ENCODE results near the gene NTN5.
"Not testable (repeated sequence)": the region's sequence is repeated elsewhere in the genome, so short reads cannot be mapped to it uniquely, and the experiment has no call there.

The NTN5 gene, protein sequence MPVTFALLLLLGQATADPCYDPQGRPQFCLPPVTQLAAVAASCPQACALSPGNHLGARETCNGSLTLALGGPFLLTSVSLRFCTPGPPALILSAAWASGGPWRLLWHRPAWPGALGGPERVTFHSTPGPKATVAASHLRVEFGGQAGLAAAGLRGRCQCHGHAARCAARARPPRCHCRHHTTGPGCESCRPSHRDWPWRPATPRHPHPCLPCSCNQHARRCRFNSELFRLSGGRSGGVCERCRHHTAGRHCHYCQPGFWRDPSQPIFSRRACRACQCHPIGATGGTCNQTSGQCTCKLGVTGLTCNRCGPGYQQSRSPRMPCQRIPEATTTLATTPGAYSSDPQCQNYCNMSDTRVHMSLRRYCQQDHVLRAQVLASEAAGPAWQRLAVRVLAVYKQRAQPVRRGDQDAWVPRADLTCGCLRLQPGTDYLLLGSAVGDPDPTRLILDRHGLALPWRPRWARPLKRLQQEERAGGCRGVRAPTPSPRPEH

DNA sequence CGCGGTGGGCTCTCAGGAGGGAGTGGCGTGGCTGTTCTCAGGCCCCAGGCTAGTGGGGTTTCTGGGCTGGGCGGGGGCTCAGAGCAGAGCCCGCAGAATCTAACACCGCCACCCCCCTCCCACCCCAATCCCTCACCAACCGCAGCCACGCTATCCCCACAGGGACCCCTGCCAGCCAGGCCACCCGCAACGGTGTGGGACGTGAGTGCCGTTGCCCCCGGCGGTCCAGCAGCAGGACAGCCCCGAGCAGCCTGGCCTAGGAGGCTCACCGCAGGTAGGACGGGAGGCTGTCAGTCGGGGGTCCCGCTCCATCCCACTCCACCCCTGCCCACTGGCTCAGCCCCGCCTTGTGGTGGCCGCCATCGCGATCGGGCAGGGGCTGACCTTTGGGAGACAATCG, at the start of gene NTN5:
Gene NTN5 (minus strand): TSS at position 24 of the 400 bp plus-strand sequence. CDS start 2,031 bp downstream, outside the sequence.
- no peak within 1 kb of the TSS for H3K4me3 ChIP-seq (ENCODE audit: low read length)
- TF ChIP-seq, protein P1, sequence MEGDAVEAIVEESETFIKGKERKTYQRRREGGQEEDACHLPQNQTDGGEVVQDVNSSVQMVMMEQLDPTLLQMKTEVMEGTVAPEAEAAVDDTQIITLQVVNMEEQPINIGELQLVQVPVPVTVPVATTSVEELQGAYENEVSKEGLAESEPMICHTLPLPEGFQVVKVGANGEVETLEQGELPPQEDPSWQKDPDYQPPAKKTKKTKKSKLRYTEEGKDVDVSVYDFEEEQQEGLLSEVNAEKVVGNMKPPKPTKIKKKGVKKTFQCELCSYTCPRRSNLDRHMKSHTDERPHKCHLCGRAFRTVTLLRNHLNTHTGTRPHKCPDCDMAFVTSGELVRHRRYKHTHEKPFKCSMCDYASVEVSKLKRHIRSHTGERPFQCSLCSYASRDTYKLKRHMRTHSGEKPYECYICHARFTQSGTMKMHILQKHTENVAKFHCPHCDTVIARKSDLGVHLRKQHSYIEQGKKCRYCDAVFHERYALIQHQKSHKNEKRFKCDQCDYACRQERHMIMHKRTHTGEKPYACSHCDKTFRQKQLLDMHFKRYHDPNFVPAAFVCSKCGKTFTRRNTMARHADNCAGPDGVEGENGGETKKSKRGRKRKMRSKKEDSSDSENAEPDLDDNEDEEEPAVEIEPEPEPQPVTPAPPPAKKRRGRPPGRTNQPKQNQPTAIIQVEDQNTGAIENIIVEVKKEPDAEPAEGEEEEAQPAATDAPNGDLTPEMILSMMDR (conservative IDR thresholded peaks at IDR 0.05; ENCODE audit: low read length), result no peak
- no peak for DNase-seq (ENCODE audit: low read depth)

DNA sequence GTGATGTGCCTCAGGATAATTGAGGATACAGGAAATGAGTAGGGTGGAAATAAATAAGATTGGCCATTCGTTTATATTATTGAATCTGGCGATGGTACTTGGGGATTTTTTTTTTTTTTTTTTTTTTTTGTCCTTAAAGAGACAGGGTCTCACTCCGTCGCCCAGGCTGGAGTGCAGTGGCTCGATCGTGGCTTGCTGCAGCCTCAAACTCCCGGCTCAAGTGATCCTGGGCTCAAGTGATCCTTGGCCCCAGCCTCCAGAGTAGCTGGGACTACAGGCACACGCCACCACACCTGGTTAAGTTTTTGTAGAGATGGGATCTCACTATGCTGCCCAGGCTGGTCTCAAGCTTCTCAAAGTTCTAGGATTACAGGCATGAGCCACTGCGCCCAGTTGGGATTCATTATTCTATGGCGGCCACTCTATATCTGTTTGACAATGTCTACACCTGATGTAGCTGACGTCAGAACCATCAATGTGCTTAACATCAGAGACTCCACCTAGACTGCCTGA, 49.4 kb upstream of the NTN5 start:
- TF ChIP-seq, protein P1 (conservative IDR thresholded peaks at IDR 0.05; ENCODE audit: low read length), result no peak
- H3K4me3 ChIP-seq (ENCODE audit: low read length), result no peak overlapping the region
- no peak for DNase-seq (ENCODE audit: low read depth)

DNA sequence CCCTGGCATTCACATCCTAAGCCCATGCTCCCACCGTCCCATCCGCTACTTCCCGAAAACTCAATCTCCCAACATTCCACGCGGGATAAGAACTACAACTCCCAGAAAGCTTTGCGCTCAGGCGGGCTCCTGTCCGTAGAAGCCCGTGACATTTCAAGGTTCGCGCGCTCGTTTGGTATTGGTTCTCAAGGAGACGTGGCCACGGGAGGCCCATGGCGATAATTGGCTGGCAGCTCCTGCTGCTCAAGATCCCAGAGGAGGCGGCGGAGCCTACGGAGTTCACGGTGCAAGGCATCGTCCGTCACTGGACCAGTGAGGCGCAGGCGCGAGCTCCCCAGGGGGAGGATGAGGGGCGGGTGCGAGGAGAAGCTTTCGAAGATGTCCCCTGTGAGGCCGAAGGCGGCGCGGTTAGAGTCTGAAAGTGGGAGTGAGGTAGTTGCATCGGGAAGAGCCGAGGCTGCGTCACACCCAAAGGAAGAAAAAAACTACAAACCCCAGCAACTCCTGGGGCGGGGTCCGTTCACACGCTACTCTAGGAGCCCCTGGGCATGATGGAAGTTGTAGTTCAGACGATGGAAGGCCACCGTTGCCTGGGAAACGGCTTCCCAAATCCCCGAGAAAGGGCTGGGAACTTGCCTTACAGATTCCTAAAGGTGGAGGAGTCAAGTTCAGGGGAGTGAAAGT, 47.9 kb upstream of the NTN5 start:
- H3K4me3 ChIP-seq (ENCODE audit: low read length), result peak overlapping the region; percentile 81
- peak; percentile 99 for DNase-seq (ENCODE audit: low read depth)
- TF ChIP-seq, protein P1 (conservative IDR thresholded peaks at IDR 0.05; ENCODE audit: low read length), result no peak

DNA sequence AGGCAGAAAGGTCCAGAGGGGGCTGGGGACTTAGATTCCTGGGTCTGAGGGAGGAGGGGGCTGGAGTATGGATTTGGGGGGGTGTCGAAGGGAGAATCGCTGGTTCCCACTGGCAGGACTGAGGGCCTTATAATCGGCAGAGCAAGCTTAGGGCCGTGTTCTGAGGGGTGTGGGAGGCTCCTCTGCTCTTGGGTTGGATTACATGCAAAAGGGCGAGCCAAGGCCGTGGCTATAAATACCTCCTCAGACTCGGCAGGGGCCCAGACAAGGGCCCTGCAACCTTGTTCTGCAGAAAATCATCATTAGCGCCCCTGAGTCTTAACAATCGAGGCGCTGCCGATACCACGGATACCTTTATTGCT, 47.4 kb upstream of the NTN5 start:
- peak overlapping the region; percentile 2 for H3K4me3 ChIP-seq (ENCODE audit: low read length)
- TF ChIP-seq, protein P1 (conservative IDR thresholded peaks at IDR 0.05; ENCODE audit: low read length), result no peak
- no peak for DNase-seq (ENCODE audit: low read depth)

DNA sequence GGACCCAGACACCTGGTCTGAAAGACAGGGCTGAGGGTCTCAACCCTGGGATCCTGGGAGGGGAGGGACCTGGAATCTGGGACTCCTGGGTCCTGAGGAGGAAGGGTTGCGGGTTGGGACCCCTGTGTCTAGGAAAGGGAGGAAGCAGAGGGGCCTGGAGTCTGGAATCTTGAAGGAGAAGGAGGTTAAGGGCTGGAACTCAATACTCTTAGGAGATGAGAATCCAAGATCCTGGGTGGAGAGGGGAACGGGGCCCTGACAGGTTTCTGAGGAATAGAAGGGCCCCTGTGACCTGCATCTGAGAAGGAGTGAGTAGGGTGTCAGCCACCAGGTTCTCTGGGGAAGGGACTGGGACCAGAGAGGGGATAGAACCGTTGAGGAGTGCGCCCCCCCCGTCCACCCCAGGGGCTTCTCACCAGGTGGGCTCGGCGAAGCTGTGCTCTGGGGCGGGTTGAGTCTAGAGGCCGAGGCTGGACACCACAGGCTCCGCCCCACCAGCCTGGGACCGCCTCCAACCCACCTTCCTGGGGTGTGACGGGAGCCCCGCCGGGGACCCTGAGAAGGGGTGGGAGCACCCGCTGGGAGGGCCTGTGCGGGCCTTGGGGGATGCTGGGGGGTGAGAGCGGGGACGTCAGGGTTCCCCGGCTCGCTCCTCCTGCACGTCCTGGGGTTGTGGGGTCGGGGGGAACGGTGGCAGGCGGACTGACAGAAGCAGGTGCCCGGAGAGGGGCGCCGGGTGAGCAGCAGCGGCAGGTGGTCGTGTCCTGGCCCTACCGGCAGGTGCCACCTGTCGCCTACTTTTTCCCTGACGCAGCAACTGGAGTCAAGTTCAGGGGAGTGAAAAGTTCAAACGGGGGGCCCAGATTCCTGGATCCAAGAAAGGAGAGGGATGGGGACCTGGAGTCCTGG, 46.7 kb upstream of the NTN5 start, which contains the start of gene MAMSTR:
Gene MAMSTR (minus strand): TSS at position 463 of the 909 bp plus-strand sequence. CDS start 694 bp downstream, outside the sequence.
- TF ChIP-seq, protein P1 (conservative IDR thresholded peaks at IDR 0.05; ENCODE audit: low read length), result no peak
- H3K4me3 ChIP-seq (ENCODE audit: low read length), result peak within 1 kb of the TSS; percentile 81
- DNase-seq (ENCODE audit: low read depth), result no peak

DNA sequence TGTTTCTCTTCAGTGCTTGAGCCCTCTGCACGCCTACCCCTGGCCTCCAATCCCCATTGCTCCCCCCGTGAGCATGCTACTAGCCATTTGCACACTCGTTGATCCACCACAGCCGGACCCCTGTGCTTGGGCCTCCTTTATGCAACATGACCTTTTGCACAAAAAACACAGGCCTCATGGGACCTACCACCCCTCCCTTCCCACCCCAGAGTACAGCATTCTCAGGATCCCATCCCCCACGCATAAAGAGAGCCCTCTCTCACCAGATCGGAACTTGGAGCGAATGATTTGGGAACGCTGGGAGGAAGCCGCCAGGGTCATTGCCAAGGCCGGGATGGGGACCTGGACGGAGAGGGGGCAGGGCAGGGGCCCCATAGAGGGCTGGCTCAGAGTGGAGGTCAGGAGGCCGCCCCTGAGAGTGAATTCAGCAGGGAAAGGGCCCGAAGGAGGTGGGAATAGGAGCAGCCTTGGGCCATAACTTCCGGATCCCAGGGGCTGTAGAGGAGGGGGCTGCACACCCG, 46.0 kb upstream of the NTN5 start:
- H3K4me3 ChIP-seq (ENCODE audit: low read length), result no peak overlapping the region
- TF ChIP-seq, protein P1 (conservative IDR thresholded peaks at IDR 0.05; ENCODE audit: low read length), result no peak
- DNase-seq (ENCODE audit: low read depth), result no peak

DNA sequence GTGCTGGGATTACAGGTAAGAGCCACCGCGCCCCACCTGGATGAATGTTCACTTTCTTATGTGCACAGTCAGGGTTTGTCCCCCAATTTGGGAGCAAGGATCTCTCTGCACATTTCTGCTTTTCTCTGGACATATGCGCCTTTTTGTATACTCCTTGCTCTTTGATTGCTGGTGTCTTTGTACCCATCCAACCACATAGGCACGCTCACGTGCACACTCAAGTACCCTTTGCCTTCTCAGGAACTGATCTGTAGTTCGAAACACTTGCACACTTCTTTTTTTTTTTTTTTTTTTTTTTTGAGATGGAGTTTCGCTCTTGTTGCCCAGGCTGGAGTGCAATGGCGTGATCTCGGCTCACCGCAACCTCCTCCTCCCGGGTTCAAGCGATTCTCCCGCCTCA, 45.3 kb upstream of the NTN5 start:
- not testable (repeated sequence) for DNase-seq (ENCODE audit: low read depth); H3K4me3 ChIP-seq (ENCODE audit: low read length)
